SK-N-MC (cell line): ENCODE measurements around the gene SPTAN1.

ENCODE experiments used
- FOXP2 ChIP-seq: optimal IDR thresholded peaks from 2 replicates; pipeline ENCODE3; 2011; ENCODE audit warnings: mild to moderate bottlenecking, moderate library complexity; ENCODE audit not compliant: insufficient read depth; ENCODE audit errors: extremely low read length, control extremely low read depth
- POLR2AphosphoS5 ChIP-seq: IDR thresholded peaks from 2 replicates; pipeline ENCODE4 v1.6.1; 2012; ENCODE audit warnings: mild to moderate bottlenecking, low read depth, low read length, borderline replicate concordance

GRCh38 chr9:128669786-128670185 lies 117.4 kb downstream of the SPTAN1 start:
- TF ChIP-seq POLR2AphosphoS5 (no peak), FOXP2 (no peak)
